Stimulated activated CD4-positive, alpha-beta T cell treated with anti-CD3 and anti-CD28 coated beads, Interleukin-1b, Interleukin-23, amount 100 ng/mL, for 1 hour (primary cell): ENCODE results near the gene URM1.
A peak's percentile ranks its signal among the peaks of the same experiment; 100 is the strongest.
"Not testable (repeated sequence)": the region's sequence is repeated elsewhere in the genome, so short reads cannot be mapped to it uniquely, and the experiment has no call there.

Experiments
- DNase-seq, 2 donors: peaks; one replicate each; pipeline ENCODE4 v3.0.0-alpha.2; 2020; ENCODE audit warnings: low read depth in 2 of 2

Gene URM1

GRCh38 chr9:128370752-128371629 lies at the start of gene URM1:
Gene URM1 (plus strand): TSS chr9:128371374. CDS start chr9:128371381, 7 bp downstream.
- DNase-seq, result peak; percentile 80 to 86

GRCh38 chr9:128321879-128322403 lies 49.2 kb upstream of the URM1 start:
- DNase-seq, result no peak

DNA sequence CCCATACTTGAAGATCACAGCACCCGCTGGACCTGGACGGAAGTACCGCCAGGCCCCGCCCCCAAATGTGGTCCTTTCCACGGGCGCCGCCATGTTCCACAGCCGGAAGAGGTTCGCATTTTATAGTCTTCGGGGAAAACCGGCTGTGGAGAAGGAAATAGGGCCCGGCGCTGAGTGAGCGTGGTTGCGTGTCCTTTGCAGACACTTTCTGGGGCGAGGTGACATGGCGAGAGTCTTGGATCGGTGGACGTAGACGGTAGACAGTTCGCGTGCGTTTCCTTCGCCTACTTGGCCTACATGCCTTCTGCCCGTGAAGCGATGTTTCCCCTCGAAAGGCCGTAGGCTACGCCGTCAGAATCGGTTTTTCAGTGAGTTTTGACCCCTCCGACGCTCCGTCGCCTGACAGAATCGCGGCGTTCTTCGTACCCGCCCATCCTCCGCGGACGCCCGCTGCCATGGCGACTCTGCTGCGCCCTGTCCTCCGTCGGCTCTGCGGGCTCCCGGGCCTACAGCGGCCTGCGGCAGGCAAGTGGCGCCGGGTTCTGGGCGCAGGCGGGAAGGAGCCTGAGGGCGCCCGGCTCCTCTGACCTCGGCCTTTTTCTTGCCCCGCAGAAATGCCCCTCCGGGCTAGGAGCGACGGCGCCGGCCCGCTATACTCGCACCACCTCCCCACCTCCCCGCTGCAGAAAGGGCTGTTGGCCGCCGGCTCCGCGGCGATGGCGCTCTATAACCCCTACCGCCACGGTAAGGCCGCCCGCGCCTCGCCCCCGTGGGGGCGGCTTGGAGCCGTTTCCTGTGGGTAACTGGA lies 48.6 kb upstream of the URM1 start, which contains the start of the genes COQ4 and TRUB2:
COQ4 (plus strand) TSS at position 436 of the 808 bp plus-strand sequence; CDS start at position 456, 20 bp downstream.
TRUB2 (minus strand) TSS at position 44 of the 808 bp plus-strand sequence; CDS start at position 5, 39 bp downstream.
- DNase-seq, result peak; percentile 79 to 87

DNA sequence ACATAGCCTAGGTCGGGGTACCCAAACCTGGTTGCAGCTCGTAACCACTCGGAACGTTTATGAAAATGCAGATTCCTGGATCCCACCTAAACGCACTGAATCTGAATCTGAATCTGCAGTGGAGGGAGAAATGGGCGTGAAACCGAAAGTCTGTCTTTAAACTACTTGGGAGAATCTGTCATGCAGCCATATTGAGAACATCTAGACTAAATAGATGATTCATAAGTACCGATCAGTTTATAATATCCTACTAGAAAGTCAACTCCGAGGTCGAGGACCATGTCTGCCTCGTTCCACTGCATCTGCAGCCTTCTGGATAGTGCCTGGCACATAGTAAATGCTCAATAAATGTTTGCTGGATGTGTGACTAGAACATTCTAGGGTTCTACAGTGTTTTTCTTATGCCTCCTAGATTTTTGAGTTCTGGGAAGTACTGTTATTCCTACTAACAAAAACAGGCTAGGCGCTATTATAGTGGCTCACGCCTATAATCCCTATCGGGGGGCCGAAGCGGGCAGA lies 47.9 kb upstream of the URM1 start:
- DNase-seq, result no peak

GRCh38 chr9:128323791-128324190 lies 47.4 kb upstream of the URM1 start:
- DNase-seq, result no peak

GRCh38 chr9:128324401-128324800 lies 46.8 kb upstream of the URM1 start:
- DNase-seq, result no peak

GRCh38 chr9:128325629-128326028 lies 45.5 kb upstream of the URM1 start:
- DNase-seq, result no peak

DNA sequence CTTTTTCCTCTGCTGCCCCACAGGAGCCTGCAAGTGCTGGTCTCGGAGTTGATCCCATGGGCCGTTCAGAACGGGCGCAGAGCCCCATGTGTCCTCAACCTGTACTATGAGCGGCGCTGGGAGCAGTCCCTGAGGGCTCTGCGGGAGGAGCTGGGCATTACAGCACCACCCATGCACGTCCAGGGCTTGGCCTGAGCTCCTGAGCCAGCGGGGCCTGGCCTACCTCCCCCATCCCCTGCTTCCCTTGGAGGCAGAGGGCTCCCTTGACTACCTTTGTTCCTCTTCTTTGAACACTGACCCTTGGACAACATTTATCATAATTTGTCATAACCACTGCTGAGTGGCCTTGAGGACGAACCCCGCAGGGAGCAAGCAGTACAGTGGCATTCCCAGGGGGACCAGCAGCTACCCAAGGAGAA lies 37.7 kb upstream of the URM1 start:
- no peak for DNase-seq

GRCh38 chr9:128335161-128335560 lies 36.0 kb upstream of the URM1 start:
- no peak for DNase-seq

GRCh38 chr9:128335914-128336313 lies 35.3 kb upstream of the URM1 start:
- DNase-seq, result no peak

DNA sequence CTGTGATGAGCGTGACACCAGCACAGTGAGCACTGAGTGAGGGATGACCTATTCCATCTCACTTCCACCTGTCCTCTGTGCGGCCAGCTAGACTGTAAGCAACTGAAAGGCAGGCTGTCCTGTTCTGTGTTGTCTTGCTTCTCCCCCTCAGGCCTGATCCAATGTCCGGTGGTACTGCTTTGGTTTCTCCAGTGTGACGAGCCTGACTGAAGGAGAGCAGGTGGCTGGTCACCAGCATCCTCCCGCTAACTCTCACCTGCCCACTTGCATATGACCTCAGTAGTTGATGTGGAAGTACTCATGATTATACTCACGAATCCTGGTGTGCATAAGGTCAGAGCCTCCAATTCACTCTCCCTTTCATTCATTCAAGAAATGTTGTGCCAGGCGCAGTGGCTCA lies 33.2 kb upstream of the URM1 start:
- no peak for DNase-seq

GRCh38 chr9:128338852-128339614 lies 32.1 kb upstream of the URM1 start:
- not testable (repeated sequence) for DNase-seq

- peak; percentile 54 for DNase-seq
Measured at GRCh38 chr9:128339761-128340690, 31.1 kb upstream of the URM1 start, which contains the start of gene SLC27A4. Gene SLC27A4 (plus strand): TSS chr9:128340527. CDS start chr9:128343133, 2,606 bp downstream.

DNA sequence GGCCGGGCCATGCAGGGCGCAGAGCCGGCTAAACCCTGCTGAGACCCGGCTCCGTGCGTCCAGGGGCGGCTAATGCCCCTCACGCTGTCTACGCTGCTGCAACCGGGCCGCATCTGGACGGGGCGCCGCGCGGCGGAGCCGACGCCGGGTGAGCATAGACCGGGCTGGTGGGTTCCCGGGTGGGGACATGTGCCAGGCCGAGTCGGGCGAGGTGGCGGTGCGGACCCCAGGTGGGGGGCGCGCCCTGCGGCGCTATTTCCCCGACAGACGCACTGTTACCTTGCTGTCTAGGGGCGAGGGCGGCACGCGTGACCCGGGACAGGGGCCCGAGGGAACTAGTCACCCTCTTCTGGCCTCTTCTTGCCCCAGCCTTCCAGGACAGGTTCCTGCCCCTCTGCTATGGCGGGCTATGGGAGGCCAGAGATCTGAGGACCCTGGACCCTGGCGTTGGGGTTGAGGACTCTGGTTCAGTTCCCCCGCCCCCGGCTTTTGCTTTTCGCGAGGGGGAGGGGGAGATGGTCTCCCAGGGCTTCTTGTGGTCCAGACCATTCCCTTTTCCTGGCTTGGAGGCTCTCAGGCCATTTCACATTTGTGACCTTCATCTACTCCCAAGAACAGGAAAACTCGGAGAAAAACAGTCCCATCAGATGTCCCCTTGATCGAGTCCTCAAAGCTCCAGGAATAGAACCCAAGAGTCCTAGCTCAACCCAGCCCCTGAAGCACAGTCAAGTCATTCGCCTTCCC lies 30.3 kb upstream of the URM1 start:
- no peak for DNase-seq

GRCh38 chr9:128341435-128341849 lies 29.7 kb upstream of the URM1 start:
- DNase-seq, result peak in 1 of 2 donors; percentile 26

GRCh38 chr9:128342971-128343680 lies 28.0 kb upstream of the URM1 start:
- no peak for DNase-seq

DNA sequence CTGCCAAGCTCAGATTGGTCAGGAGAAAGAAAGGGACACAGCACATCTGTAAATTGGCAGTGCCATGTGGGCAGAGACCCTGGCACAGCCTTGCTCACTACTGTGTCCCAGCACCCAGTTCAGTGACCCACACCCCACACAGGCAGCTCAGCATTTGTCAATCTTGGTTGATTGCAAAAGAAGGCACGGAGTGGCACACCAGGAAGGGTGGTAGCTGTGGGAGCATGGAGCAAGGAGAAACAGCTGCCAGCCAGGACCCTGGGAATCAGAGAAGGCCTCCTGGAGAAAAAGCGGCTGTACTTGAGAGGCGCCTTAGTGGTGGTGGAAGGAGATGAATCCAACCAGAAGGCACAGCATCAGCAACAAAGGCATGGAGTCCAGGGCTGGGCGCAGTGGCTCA lies 27.3 kb upstream of the URM1 start:
- DNase-seq, result no peak

DNA sequence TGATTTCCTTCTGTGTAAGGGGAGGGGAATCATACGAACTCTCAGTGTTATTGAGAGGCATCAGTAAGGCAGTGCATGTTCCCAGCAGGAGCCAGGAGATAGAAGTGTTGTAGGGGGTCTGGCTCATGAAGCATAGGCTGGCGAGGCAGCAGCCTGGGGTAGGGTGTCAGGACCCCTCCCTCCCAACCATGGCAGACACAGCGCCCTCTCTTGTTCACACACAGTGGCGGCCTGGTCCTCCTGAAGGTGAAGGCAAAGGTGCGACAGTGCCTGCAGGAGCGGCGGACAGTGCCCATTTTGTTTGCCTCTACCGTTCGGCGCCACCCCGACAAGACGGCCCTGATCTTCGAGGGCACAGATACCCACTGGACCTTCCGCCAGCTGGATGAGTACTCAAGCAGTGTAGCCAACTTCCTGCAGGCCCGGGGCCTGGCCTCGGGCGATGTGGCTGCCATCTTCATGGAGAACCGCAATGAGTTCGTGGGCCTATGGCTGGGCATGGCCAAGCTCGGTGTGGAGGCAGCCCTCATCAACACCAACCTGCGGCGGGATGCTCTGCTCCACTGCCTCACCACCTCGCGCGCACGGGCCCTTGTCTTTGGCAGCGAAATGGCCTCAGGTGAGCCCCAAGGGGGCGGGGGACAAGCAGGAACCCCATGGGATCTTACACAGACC lies 26.1 kb upstream of the URM1 start:
- no peak for DNase-seq
